Ovary (tissue), 9 donors: ENCODE measurements around the gene RAB12. TPM values are rescaled to one million over a fixed set of nuclear protein-coding genes. Genes with fewer than 3 reads are reported as not detected.

Experiments
- DNase-seq, 5 donors: peaks; one replicate each; pipeline ENCODE4 v3.0.0-alpha.2; 2019 to 2020
- H3K27ac ChIP-seq, 2 donors: fragments of 200-600 bp; one replicate each; pipeline versions ENCODE4 v1.5.1 to v1.8.0; 2019 to 2022
- H3K27me3 ChIP-seq: fragments of 200-600 bp; one replicate; pipeline ENCODE4 v1.8.0; 2022
- H3K36me3 ChIP-seq: fragments of 200-600 bp; sonication (generic); one replicate; pipeline ENCODE4 v1.5.1; 2019
- H3K4me1 ChIP-seq: one replicate; pipeline ENCODE4 v1.8.1; 2013; ENCODE audit warnings: mild to moderate bottlenecking, moderate library complexity; ENCODE audit not compliant: insufficient read depth
- H3K4me3 ChIP-seq: fragments of 200-600 bp; sonication (generic); one replicate; pipeline ENCODE4 v1.5.1; 2017
- H3K9me3 ChIP-seq, 2 donors: fragments of 200-600 bp in 1 of 2; sonication (generic) in 1 of 2; one replicate each; pipeline versions ENCODE4 v1.5.1 to v1.8.1; 2013 to 2019; ENCODE audit warnings: mild to moderate bottlenecking in 1 of 2, moderate library complexity in 1 of 2
- CTCF ChIP-seq, 3 donors: fragments of 450-650 bp in 2 of 3; fragments of 200-600 bp in 1 of 3; IDR thresholded peaks; one replicate each; pipeline versions ENCODE4 v1.5.1 to v1.8.0; 2016 to 2022; ENCODE audit warnings: antibody characterized with exemption in 3 of 3, mild to moderate bottlenecking in 1 of 3
- EP300 ChIP-seq: sonication (generic); formaldehyde crosslinking; IDR thresholded peaks from one replicate; pipeline ENCODE4 v1.6.1; 2017; ENCODE audit warnings: antibody characterized with exemption
- POLR2A ChIP-seq: fragments of 450-650 bp; IDR thresholded peaks from one replicate; pipeline ENCODE4 v1.6.1; 2017; ENCODE audit warnings: antibody characterized with exemption, mild to moderate bottlenecking, moderate library complexity
- WGBS, 3 donors: extraction: QIAGEN DNeasy Blood & Tissue Kit in 1 of 3; methylation state at CpG; one replicate each; pipeline versions ENCODE4 v1.1.5 to v1.1.7; 2013 to 2017; 5-methylcytosine and 5-hydroxymethylcytosine counted together
- intact Hi-C, 4 donors: fragments of 100-400 bp; cut with DNase I; formaldehyde crosslinking; loops; one replicate each; pipeline versions ENCODE4 v1.11.0 to v1.15.1; 2022 to 2023
- polyA plus RNA-seq, 2 donors: library from polyadenylated mRNA; stranded (reverse); fragments of 200-250 nt in 1 of 2; fragments of 350-450 nt in 1 of 2; fragmentation: Illumina TruSeq in 1 of 2; extraction: RNeasy Lipid Tissue Mini Kit (QIAGEN cat#74804) in 1 of 2; gene quantifications; one replicate each; pipeline ENCODE4 v1.2.3, GENCODE V29; 2013 to 2014
- total RNA-seq, 7 donors: library from RNA; depleted of rRNA in 2 of 7; stranded (reverse); fragments of >200 nt in 2 of 7; fragmentation: NEBNext Ultra II Directional in 3 of 7; extraction: Animal tissue kit (Norgen Biotek cat#: 25700) in 3 of 7; gene quantifications; one replicate each; pipeline versions ENCODE4 v1.1.0 to v1.2.4, GENCODE V29; 2016 to 2023
- donor health status: DM: no; HTN: no; CAD: no; lungs with moderate emphysema.
- donor health status: DM: no; HTN: no; CAD: no.
- donor health status: Bipolar disorder and iron deficiency.
- donor health status: DM: yes; HTN: yes; CAD: no.
- donor health status: DM: no; HTN: no; CAD: no.
- donor health status: DM: yes; HTN: yes; CAD: no.

Gene RAB12
- total and polyA plus RNA-seq, 9 donors = 30.3 to 69.0 (median 43.5) TPM

DNA sequence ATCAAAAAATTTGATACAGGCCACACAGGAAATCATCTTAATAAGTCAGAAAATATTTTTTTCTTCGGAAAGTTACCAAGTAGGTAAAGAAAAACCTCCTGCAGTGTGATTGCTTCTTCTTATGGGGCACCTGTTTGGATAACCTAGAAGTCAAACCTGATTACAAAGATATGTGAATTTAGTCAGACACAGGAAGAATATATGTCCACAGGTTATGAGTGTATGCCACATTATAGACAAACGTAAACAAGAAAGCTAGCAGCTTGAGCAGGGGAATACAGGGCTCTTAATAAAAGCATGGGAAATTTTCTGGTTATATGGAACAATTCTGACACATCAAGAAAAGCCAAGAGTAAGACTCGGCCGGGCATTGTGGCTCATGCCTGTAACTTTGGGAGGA, 60.3 kb downstream of the RAB12 start:
- intact Hi-C loops = no loop called here
- no peaks in the 10 kb centered on the region for H3K4me1 ChIP-seq
- TF ChIP-seq POLR2A = no peak
- no peak for TF ChIP-seq EP300
- no peak for TF ChIP-seq CTCF (IDR thresholded peaks at IDR 0.05)
- no peaks in the 10 kb centered on the region for H3K27me3 ChIP-seq
- no peaks in the 10 kb centered on the region for H3K9me3 ChIP-seq
- no peaks in the 10 kb centered on the region for H3K36me3 ChIP-seq
- H3K27ac ChIP-seq = no peak overlapping the region
- DNase-seq = no peak
- H3K4me3 ChIP-seq = no peak overlapping the region
- 70 to 92% (median 79%) methylated on average over 4 of the region's 4 CpGs for WGBS, 3 donors

GRCh38 chr18:8673256-8674209, 64.3 kb downstream of the RAB12 start:
- no peak for DNase-seq
- H3K36me3 ChIP-seq = no peaks in the 10 kb centered on the region
- no peaks in the 10 kb centered on the region for H3K27me3 ChIP-seq
- 87 to 89% (median 89%) methylated on average over 9 of the region's 9 CpGs for WGBS, 3 donors
- H3K27ac ChIP-seq = no peak overlapping the region
- no peak for TF ChIP-seq CTCF (IDR thresholded peaks at IDR 0.05)
- TF ChIP-seq EP300 = no peak
- no peak for TF ChIP-seq POLR2A
- intact Hi-C loops = no loop called here
- no peaks in the 10 kb centered on the region for H3K4me1 ChIP-seq
- no peaks in the 10 kb centered on the region for H3K9me3 ChIP-seq
- H3K4me3 ChIP-seq = no peak overlapping the region

DNA sequence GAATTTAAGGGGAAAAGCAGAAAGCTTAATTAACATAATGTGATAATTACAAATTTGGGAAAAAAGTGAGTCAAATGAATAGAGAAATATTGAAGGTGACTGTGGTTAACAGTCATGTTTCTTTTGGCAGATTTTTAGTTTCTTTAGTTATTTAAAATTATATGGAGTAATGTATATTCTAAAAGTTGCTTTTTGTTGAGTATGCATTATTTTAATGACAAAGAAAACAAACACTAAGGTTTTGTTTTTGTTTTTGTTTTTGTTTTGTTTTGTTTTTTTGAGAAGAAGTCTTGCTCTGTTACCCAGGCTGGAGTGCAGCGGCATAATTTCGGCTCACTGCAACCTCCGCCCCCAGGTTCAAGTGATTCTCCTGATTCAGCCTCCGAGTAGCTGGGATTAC, 65.8 kb downstream of the RAB12 start:
- Histone ChIP-seq H3K4me3 (no peak overlapping the region), H3K9me3 (no peaks in the 10 kb centered on the region), H3K36me3 (no peaks in the 10 kb centered on the region), H3K27ac (no peak overlapping the region), H3K27me3 (no peaks in the 10 kb centered on the region), H3K4me1 (no peaks in the 10 kb centered on the region)
- no peak for DNase-seq
- intact Hi-C loops = no loop called here
- TF ChIP-seq POLR2A = no peak
- no peak for TF ChIP-seq EP300
- TF ChIP-seq CTCF (IDR thresholded peaks at IDR 0.05) = no peak
- 73 to 97% (median 79%) methylated on average over 4 of the region's 4 CpGs for WGBS, 3 donors

GRCh38 chr18:8681196-8681595, 72.0 kb downstream of the RAB12 start:
- no peaks in the 10 kb centered on the region for H3K27me3 ChIP-seq
- intact Hi-C loops = no loop called here
- H3K27ac ChIP-seq = no peak overlapping the region
- no peaks in the 10 kb centered on the region for H3K36me3 ChIP-seq
- TF ChIP-seq POLR2A (no peak), CTCF (IDR thresholded peaks at IDR 0.05) (no peak), EP300 (no peak)
- WGBS, 3 donors = 91 to 96% (median 96%) methylated on average over 4 of the region's 4 CpGs
- DNase-seq = no peak
- H3K9me3 ChIP-seq = no peaks in the 10 kb centered on the region
- no peaks in the 10 kb centered on the region for H3K4me1 ChIP-seq
- H3K4me3 ChIP-seq = no peak overlapping the region
